Measurements from ENCODE around the gene ZNF620.

DNA sequence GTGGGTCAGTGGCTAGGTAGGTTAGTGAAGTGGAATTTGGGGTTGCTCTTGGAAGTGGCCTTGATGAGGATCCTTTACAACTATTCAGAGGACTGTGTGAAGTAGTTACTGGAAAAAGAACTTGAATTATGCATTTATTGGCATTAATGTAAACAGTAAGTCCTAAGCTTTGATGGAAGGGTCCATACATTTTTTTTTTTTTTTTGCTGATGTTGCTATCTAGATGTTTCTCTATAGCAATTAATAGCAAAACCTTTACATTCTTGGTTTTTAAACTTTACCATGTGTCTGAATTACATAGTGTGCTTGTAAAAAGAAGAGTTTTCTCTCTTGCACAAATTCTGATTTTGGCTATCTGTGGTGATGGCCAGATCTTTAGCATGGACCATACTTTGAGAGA is 28.4 kb downstream of the ZNF620 start:
- TF ChIP-seq, protein P1, sequence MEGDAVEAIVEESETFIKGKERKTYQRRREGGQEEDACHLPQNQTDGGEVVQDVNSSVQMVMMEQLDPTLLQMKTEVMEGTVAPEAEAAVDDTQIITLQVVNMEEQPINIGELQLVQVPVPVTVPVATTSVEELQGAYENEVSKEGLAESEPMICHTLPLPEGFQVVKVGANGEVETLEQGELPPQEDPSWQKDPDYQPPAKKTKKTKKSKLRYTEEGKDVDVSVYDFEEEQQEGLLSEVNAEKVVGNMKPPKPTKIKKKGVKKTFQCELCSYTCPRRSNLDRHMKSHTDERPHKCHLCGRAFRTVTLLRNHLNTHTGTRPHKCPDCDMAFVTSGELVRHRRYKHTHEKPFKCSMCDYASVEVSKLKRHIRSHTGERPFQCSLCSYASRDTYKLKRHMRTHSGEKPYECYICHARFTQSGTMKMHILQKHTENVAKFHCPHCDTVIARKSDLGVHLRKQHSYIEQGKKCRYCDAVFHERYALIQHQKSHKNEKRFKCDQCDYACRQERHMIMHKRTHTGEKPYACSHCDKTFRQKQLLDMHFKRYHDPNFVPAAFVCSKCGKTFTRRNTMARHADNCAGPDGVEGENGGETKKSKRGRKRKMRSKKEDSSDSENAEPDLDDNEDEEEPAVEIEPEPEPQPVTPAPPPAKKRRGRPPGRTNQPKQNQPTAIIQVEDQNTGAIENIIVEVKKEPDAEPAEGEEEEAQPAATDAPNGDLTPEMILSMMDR (IDR thresholded peaks at IDR 0.05), result no peak
- no peak for TF ChIP-seq POLR2A (IDR thresholded peaks at IDR 0.05)

Measured in body of pancreas (tissue), 4 donors.